Lower lobe of right lung (tissue), 2 donors: Measurements from ENCODE around the gene HARBI1. TPM values are rescaled to one million over a fixed set of nuclear protein-coding genes. Genes with fewer than 3 reads are reported as not detected.

Source experiments
- ATAC-seq, 2 donors: fragments of 200-7000 bp; cut with Tn5 transposase; one replicate each; pipeline ENCODE4 v1.9.1; 2020 to 2022; ENCODE audit warnings: mild to moderate bottlenecking in 2 of 2, moderate library complexity in 2 of 2
- DNase-seq: peaks from one replicate; pipeline ENCODE4 v3.0.0-alpha.2; 2020
- H3K27ac ChIP-seq: fragments of 200-600 bp; one replicate; pipeline ENCODE4 v1.8.0; 2022
- H3K27me3 ChIP-seq: fragments of 200-600 bp; one replicate; pipeline ENCODE4 v1.8.0; 2022; ENCODE audit warnings: low read depth
- H3K36me3 ChIP-seq: fragments of 200-600 bp; one replicate; pipeline ENCODE4 v1.8.0; 2022; ENCODE audit warnings: mild to moderate bottlenecking
- H3K4me1 ChIP-seq: fragments of 200-600 bp; one replicate; pipeline ENCODE4 v1.8.0; 2022
- H3K4me3 ChIP-seq: fragments of 200-600 bp; one replicate; pipeline ENCODE4 v1.8.0; 2022; ENCODE audit warnings: mild to moderate bottlenecking
- H3K9me3 ChIP-seq: fragments of 200-600 bp; one replicate; pipeline ENCODE4 v1.8.0; 2022
- CTCF ChIP-seq: fragments of 200-600 bp; IDR thresholded peaks from one replicate; pipeline ENCODE4 v1.8.0; 2022; ENCODE audit warnings: antibody characterized with exemption, mild to moderate bottlenecking
- intact Hi-C: fragments of 100-400 bp; cut with DNase I; formaldehyde crosslinking; loops from one replicate; pipeline ENCODE4 v1.11.0; 2022
- total RNA-seq: library from RNA; stranded (reverse); fragmentation: NEBNext Ultra II Directional; extraction: Animal tissue kit (Norgen Biotek cat#: 25700); gene quantifications from one replicate; pipeline ENCODE4 v1.2.1, GENCODE V29; 2021
- donor health status: DM: no; HTN: yes; CAD: no; lungs with severe emphysema.

Gene HARBI1
- total RNA-seq, 1 donor from 2014 or later: 6.3 TPM

DNA sequence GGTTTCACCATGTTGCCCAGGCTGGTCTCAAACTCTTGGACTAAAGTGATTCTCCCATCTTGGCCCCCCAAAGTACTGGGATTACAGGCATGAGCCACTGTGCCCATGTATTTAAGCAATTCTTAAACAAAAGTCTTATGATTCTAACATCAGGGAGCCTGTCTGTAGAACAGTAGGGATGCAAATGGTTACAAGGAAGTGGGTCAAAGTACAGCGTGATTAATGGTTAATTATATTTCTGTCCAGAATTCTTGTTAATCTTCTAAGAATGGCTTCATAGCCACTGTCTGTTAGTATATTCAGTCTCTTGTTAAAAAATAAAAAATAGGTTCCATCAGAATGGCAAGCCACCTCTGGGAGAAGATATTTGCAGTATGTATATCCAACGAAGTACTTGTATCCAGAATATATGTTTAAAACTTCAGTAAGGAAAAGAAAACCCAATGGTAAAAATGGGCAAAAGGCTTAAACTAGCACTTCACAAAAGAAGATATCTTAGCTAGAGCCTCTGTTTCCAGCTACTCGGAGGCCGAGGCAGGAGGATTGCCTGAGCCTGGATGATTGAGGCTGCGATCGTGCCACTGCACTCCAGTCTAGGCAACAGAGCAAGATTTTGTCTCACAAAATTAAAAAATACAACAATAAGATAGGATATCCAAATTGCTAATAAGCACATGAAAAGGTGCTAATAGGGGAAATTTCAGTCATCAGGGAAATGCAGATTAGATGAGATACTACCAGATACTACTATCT lies 23.2 kb upstream of the HARBI1 start:
- DNase-seq: no peak
- TF ChIP-seq CTCF: no peak
- no peak overlapping the region for H3K27ac ChIP-seq
- intact Hi-C loops: no loop called here
- ATAC-seq: no peak
- no peaks in the 10 kb centered on the region for H3K9me3 ChIP-seq
- H3K36me3 ChIP-seq: peaks cover 56% of the 10 kb centered on the region
- H3K4me3 ChIP-seq: no peak overlapping the region
- no peaks in the 10 kb centered on the region for H3K4me1 ChIP-seq
- H3K27me3 ChIP-seq: no peaks in the 10 kb centered on the region

DNA sequence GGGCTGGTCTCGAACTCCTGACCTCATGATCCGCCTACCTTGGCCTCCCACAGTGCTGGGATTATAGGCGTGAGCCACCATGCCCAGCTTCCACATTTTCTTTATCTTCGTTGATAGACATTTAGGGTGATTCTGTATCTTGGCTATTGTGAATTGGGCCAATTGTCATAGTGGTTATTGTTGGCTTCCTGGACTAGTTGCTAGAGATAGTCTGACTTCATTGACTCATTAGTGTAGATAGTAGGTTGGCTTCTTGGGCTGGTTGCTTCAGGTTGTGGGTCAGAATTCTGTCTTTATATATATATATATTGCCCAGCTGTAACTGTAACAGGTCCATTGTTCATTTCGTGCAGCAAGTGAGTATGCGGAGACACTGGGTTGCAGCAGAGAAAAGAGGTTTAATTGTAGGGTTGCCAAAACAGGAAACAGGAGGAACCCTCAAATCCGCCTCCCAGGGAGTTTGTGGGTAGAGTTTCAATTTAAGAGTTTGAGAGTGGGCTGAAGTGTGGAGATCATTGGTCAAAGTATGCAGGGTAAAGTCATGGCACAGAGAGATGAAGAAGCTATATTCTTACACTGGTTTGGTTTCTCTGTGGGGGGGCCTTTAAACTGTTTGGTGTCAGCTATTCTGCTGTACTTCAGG lies 22.3 kb upstream of the HARBI1 start:
- TF ChIP-seq CTCF: no peak
- H3K27me3 ChIP-seq: no peaks in the 10 kb centered on the region
- intact Hi-C loops: no loop called here
- no peaks in the 10 kb centered on the region for H3K4me1 ChIP-seq
- no peak for ATAC-seq
- H3K4me3 ChIP-seq: no peak overlapping the region
- no peak for DNase-seq
- H3K36me3 ChIP-seq: peaks cover 47% of the 10 kb centered on the region
- H3K27ac ChIP-seq: no peak overlapping the region
- no peaks in the 10 kb centered on the region for H3K9me3 ChIP-seq

DNA sequence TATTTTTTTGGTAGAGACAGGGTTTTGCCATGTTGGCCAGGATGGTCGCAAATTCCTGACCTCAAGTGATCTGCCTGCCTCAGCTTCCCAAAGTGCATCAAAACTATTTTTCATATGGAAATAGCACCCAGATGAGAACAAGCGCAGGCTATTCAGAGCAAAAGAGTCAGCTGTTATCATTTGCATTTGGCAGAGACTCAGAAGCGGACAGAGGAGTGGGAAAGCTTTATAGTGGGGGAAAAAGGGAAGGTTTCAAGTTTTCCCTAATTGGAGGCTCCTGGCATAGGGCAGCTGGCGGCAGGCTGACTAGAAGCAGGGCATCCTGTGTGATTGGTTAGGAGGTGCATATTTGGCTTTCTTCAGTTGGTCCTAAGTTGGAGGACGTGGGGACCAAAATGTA lies 20.5 kb upstream of the HARBI1 start:
- intact Hi-C loops: no loop called here
- ATAC-seq: no peak
- Histone ChIP-seq H3K4me1 (no peaks in the 10 kb centered on the region), H3K9me3 (no peaks in the 10 kb centered on the region), H3K4me3 (no peak overlapping the region), H3K27ac (no peak overlapping the region), H3K27me3 (no peaks in the 10 kb centered on the region), H3K36me3 (peaks cover 44% of the 10 kb centered on the region)
- DNase-seq: no peak
- no peak for TF ChIP-seq CTCF

- no peak overlapping the region for H3K27ac ChIP-seq
- no peaks in the 10 kb centered on the region for H3K27me3 ChIP-seq
- peaks cover 50% of the 10 kb centered on the region for H3K36me3 ChIP-seq
- H3K4me1 ChIP-seq: no peaks in the 10 kb centered on the region
- ATAC-seq: no peak
- no peak overlapping the region for H3K4me3 ChIP-seq
- intact Hi-C loops: no loop called here
- no peak for DNase-seq
- no peak for TF ChIP-seq CTCF
- H3K9me3 ChIP-seq: no peaks in the 10 kb centered on the region
Measured at GRCh38 chr11:46635557-46636139, 18.6 kb upstream of the HARBI1 start.

GRCh38 chr11:46633291-46634217 lies 16.5 kb upstream of the HARBI1 start:
- TF ChIP-seq CTCF: no peak
- Histone ChIP-seq H3K4me3 (no peak overlapping the region), H3K27ac (no peak overlapping the region), H3K4me1 (no peaks in the 10 kb centered on the region), H3K36me3 (peaks cover 56% of the 10 kb centered on the region), H3K27me3 (no peaks in the 10 kb centered on the region), H3K9me3 (no peaks in the 10 kb centered on the region)
- intact Hi-C loops: no loop called here
- ATAC-seq (peak; percentile 43 to 59), DNase-seq (peak; percentile 55)
